ENCODE measurements around the gene NXPH1. TPM values are rescaled to one million over a fixed set of nuclear protein-coding genes. Genes with fewer than 3 reads are reported as not detected.

Gene NXPH1
- not detected in 5 replicates for total RNA-seq (2022; extraction: Qiagen RNA extraction)

DNA sequence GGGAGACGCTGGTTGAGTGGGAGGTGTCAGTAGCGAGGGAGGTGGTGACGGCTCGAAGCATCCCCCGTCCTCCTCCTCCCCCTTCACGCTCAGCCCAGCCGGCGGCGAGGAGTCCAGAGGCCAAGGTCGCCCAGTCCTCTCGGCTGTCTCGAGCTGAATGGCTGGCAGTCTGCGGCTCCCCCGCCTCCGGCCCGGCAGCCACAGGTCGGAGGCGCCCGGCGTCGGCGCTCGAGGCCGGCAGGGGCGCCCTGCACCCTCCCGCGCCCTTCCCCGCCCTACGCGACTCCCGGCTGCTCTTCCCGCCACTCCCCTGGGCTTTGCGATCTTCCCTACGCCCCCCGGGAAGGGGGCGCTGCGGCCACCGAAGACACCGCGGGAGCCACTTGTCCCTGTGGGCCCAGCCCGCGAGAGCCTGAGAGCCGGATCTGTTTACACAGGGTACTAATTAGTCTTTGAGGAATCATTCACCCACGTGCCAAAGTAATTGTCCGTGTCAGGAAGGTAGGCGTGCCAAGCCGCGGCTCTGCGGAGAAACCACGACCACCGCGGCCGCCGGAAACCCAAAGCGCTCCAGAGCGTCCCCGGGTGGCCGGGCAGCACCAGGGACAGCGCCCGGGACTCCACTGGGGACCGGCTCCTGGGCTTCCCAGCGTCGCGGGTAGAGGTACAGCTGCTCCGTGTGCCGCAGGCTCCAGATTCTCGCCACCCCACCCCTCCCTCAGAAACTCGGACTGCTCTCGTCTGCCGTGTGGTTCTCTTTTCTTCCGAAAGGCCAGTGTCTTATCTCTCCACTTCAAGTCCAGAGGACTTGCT lies at the start of gene NXPH1:
Gene NXPH1, plus strand, starts transcription at position 133 of the 813 bp plus-strand sequence.

Other genes with a start within 250 kb of the NXPH1 start
- gene ICA1, start 171.4 kb upstream of the NXPH1 start, total RNA-seq (2022; extraction: Qiagen RNA extraction), result 0.66 to 1.3 TPM (median 0.97 TPM) in 5 replicates

All from A549 treated with dexamethasone at 1 μM for 4 hours (cell line).